Uterus (tissue), 4 donors: ENCODE measurements around the gene VSIG10L2. TPM values are rescaled to one million over a fixed set of nuclear protein-coding genes. Genes with fewer than 3 reads are reported as not detected.

Source experiments
- DNase-seq, 2 donors: peaks; one replicate each; pipeline ENCODE4 v3.0.0-alpha.2; 2019 to 2020
- H3K27ac ChIP-seq, 2 donors: fragments of 200-600 bp; sonication (generic); 1 replicate in 1 of 2; 2 replicates in 1 of 2; pipeline ENCODE4 v1.5.1; 2016 to 2018
- H3K27me3 ChIP-seq, 2 donors: fragments of 200-600 bp; sonication (generic); one replicate each; pipeline ENCODE4 v1.5.1; 2018 to 2019; ENCODE audit warnings: control low read depth in 1 of 2
- H3K36me3 ChIP-seq, 2 donors: fragments of 200-600 bp; sonication (generic); one replicate each; pipeline ENCODE4 v1.5.1; 2019; ENCODE audit warnings: control low read depth in 1 of 2
- H3K4me1 ChIP-seq, 2 donors: fragments of 200-600 bp; sonication (generic); one replicate each; pipeline ENCODE4 v1.5.1; 2018 to 2019; ENCODE audit warnings: control low read depth in 1 of 2
- H3K4me3 ChIP-seq, 2 donors: fragments of 200-600 bp; sonication (generic); 1 replicate in 1 of 2; 2 replicates in 1 of 2; pipeline ENCODE4 v1.5.1; 2018 to 2019; ENCODE audit warnings: mild to moderate bottlenecking in 1 of 2
- H3K9me3 ChIP-seq, 2 donors: fragments of 200-600 bp; sonication (generic); one replicate each; pipeline ENCODE4 v1.5.1; 2019; ENCODE audit warnings: control low read depth in 1 of 2
- CTCF ChIP-seq, 4 experiments: fragments of 200-600 bp in 2 of 4; fragments of 450-650 bp in 2 of 4; sonication (generic) in 2 of 4; IDR thresholded peaks; one replicate each; pipeline ENCODE4 v1.5.1; 2016 to 2019; ENCODE audit warnings: antibody characterized with exemption in 4 of 4, mild to moderate bottlenecking in 2 of 4, moderate library complexity in 1 of 4
- POLR2A ChIP-seq, 2 donors: fragments of 450-650 bp; IDR thresholded peaks; one replicate each; pipeline ENCODE4 v1.6.1; 2016; ENCODE audit warnings: antibody characterized with exemption in 2 of 2, mild to moderate bottlenecking in 1 of 2, moderate library complexity in 1 of 2
- intact Hi-C: fragments of 100-400 bp; cut with DNase I; formaldehyde crosslinking; loops from one replicate; pipeline ENCODE4 v1.15.1; 2023; ENCODE audit warnings: low total_unique reads
- total RNA-seq, 4 donors: library from RNA; depleted of rRNA in 3 of 4; stranded (reverse); fragments of >200 nt in 3 of 4; gene quantifications; one replicate each; pipeline versions ENCODE4 v1.1.0 to v1.2.4, GENCODE V29; 2014 to 2023
- donor health status: DM: yes; HTN: yes; CAD: no.

The VSIG10L2 gene
- total RNA-seq, 4 donors from 2014 or later, result 1.1 to 9.5 TPM; not detected in 2

- H3K36me3 ChIP-seq, result no peaks in the 10 kb centered on the region
- H3K9me3 ChIP-seq, result no peaks in the 10 kb centered on the region
- TF ChIP-seq POLR2A (IDR thresholded peaks at IDR 0.05) (no peak), CTCF (IDR thresholded peaks at IDR 0.05) (no peak)
- H3K27ac ChIP-seq, result peak overlapping the region; percentile 55 to 58
- no peak overlapping the region for H3K4me3 ChIP-seq
- H3K4me1 ChIP-seq, result no peaks in the 10 kb centered on the region
- intact Hi-C loops, result no loop called here
- H3K27me3 ChIP-seq, result no peaks in the 10 kb centered on the region
- peak in 1 of 2 donors; percentile 73 for DNase-seq
Observed at GRCh38 chr11:125939081-125939521, 6.7 kb upstream of the VSIG10L2 start.

- intact Hi-C loops, result loop anchor here (10.0 kb wide), 1 partner anchor 125 kb away; the partner anchor contains the start of gene CDON
- no peaks in the 10 kb centered on the region for H3K27me3 ChIP-seq
- no peak overlapping the region for H3K4me3 ChIP-seq
- no peaks in the 10 kb centered on the region for H3K9me3 ChIP-seq
- H3K27ac ChIP-seq, result no peak overlapping the region
- H3K36me3 ChIP-seq, result no peaks in the 10 kb centered on the region
- H3K4me1 ChIP-seq, result no peaks in the 10 kb centered on the region
- TF ChIP-seq CTCF (IDR thresholded peaks at IDR 0.05) (no peak), POLR2A (IDR thresholded peaks at IDR 0.05) (no peak)
- DNase-seq, result no peak
Observed at GRCh38 chr11:125940145-125940544, 5.7 kb upstream of the VSIG10L2 start.

GRCh38 chr11:125941267-125941618, 4.6 kb upstream of the VSIG10L2 start:
- TF ChIP-seq CTCF (IDR thresholded peaks at IDR 0.05), result no peak
- TF ChIP-seq POLR2A (IDR thresholded peaks at IDR 0.05), result no peak
- Histone ChIP-seq H3K27ac (no peak overlapping the region), H3K27me3 (no peaks in the 10 kb centered on the region), H3K36me3 (no peaks in the 10 kb centered on the region), H3K9me3 (no peaks in the 10 kb centered on the region), H3K4me1 (no peaks in the 10 kb centered on the region), H3K4me3 (no peak overlapping the region)
- intact Hi-C loops, result loop anchor here (10.0 kb wide), 1 partner anchor 124 kb away; the partner anchor contains the start of gene CDON
- no peak for DNase-seq

- no peak overlapping the region for H3K27ac ChIP-seq
- H3K4me1 ChIP-seq, result no peaks in the 10 kb centered on the region
- DNase-seq, result no peak
- no peaks in the 10 kb centered on the region for H3K36me3 ChIP-seq
- no peaks in the 10 kb centered on the region for H3K9me3 ChIP-seq
- intact Hi-C loops, result loop anchor here (10.0 kb wide), 1 partner anchor 123 kb away; the partner anchor contains the start of gene CDON
- H3K27me3 ChIP-seq, result no peaks in the 10 kb centered on the region
- H3K4me3 ChIP-seq, result no peak overlapping the region
- TF ChIP-seq POLR2A (IDR thresholded peaks at IDR 0.05) (no peak), CTCF (IDR thresholded peaks at IDR 0.05) (peak; percentile 14 to 38 (median 26))
Observed at GRCh38 chr11:125941619-125942611, 3.9 kb upstream of the VSIG10L2 start.
